IMR-90 (cell line): ENCODE results near the gene CALN1. TPM values are rescaled to one million over a fixed set of nuclear protein-coding genes. Genes with fewer than 3 reads are reported as not detected.

Source experiments
- ATAC-seq: fragments of 200-7000 bp; cut with Tn5 transposase; 2 replicates; pipeline ENCODE4 v1.9.1; 2020; ENCODE audit warnings: low read depth, mild to moderate bottlenecking, moderate library complexity
- BruUV-seq: library from RNA; stranded (reverse); fragments of 400-500 nt; replicated peaks from 2 replicates; lab custom pipeline; 2021; lab: Mats Ljungman, UMichigan
- CTCF ChIA-PET: fragments of 300-600 bp; formaldehyde crosslinking; extraction: SDS; loops from one replicate; lab custom pipeline; 2021; ENCODE audit warnings: antibody characterized with exemption; lab: Yijun Ruan, JAX
- POLR2A ChIA-PET: fragments of 300-600 bp; sonication (Branson Sonifier 250); formaldehyde crosslinking; loops from one replicate; lab custom pipeline; 2022; ENCODE audit warnings: antibody characterized with exemption; ENCODE audit not compliant: unreplicated experiment; lab: Charles Lee
- DNase-seq: peaks from one replicate; pipeline ENCODE4 v3.0.0; 2013
- H2AFZ ChIP-seq: replicated peaks from 2 replicates; pipeline ENCODE3; 2013; ENCODE audit warnings: low read length, mild to moderate bottlenecking; ENCODE audit not compliant: poor library complexity
- H2AK5ac ChIP-seq: 2 replicates; pipeline ENCODE4 v1.6.1; 2013; ENCODE audit warnings: low read depth, low read length, inconsistent platforms
- H2AK9ac ChIP-seq: replicated peaks from 2 replicates; pipeline ENCODE3; 2013; ENCODE audit warnings: mild to moderate bottlenecking, low read depth, low read length, moderate library complexity; ENCODE audit not compliant: poor library complexity
- H2BK120ac ChIP-seq: 2 replicates; pipeline ENCODE4 v1.6.1; 2013; ENCODE audit warnings: low read depth, low read length, inconsistent platforms
- H2BK15ac ChIP-seq: 3 replicates; pipeline ENCODE4 v1.6.1; 2013; ENCODE audit warnings: low read depth, low read length, inconsistent platforms
- H2BK20ac ChIP-seq: 2 replicates; pipeline ENCODE4 v1.6.1; 2013; ENCODE audit warnings: low read depth, mild to moderate bottlenecking, inconsistent platforms, low read length, moderate library complexity
- H2BK5ac ChIP-seq: 2 replicates; pipeline ENCODE4 v1.6.1; 2013; ENCODE audit warnings: mild to moderate bottlenecking, low read depth, low read length, inconsistent platforms; ENCODE audit not compliant: poor library complexity, severe bottlenecking
- H3K14ac ChIP-seq: replicated peaks from 2 replicates; pipeline ENCODE4 v1.6.1; 2013; ENCODE audit warnings: low read depth, low read length, inconsistent platforms
- H3K18ac ChIP-seq: 2 replicates; pipeline ENCODE4 v1.6.1; 2013; ENCODE audit warnings: low read depth, low read length, control low read depth
- H3K23ac ChIP-seq: 2 replicates; pipeline ENCODE4 v1.6.1; 2013; ENCODE audit warnings: low read depth, low read length, inconsistent platforms
- H3K27ac ChIP-seq: 2 replicates; pipeline ENCODE4 v1.5.1; 2013; ENCODE audit warnings: mild to moderate bottlenecking, control low read depth, low read length; ENCODE audit not compliant: insufficient read depth
- H3K27me3 ChIP-seq: 2 replicates; pipeline ENCODE4 v1.6.1; 2013; ENCODE audit warnings: low read length; ENCODE audit not compliant: control insufficient read depth, insufficient read depth
- H3K36me3 ChIP-seq: 2 replicates; pipeline ENCODE4 v1.6.1; 2013; ENCODE audit warnings: low read length, mixed read lengths; ENCODE audit not compliant: control insufficient read depth, insufficient read depth
- H3K4ac ChIP-seq: 2 replicates; pipeline ENCODE4 v1.6.1; 2013; ENCODE audit warnings: low read depth, low read length, inconsistent platforms
- H3K4me1 ChIP-seq: 2 replicates; pipeline ENCODE4 v1.6.1; 2013; ENCODE audit warnings: low read length, mixed read lengths; ENCODE audit not compliant: control insufficient read depth, insufficient read depth
- H3K4me2 ChIP-seq: 2 replicates; pipeline ENCODE4 v1.6.1; 2013; ENCODE audit warnings: low read depth, mild to moderate bottlenecking, control low read depth, low read length, moderate library complexity
- H3K4me3 ChIP-seq: 2 replicates; pipeline ENCODE4 v1.5.1; 2013; ENCODE audit warnings: low read depth, mild to moderate bottlenecking, control low read depth, low read length, moderate library complexity; ENCODE audit not compliant: insufficient read depth
- H3K56ac ChIP-seq: 2 replicates; pipeline ENCODE4 v1.6.1; 2013; ENCODE audit warnings: low read length, inconsistent platforms; ENCODE audit not compliant: insufficient read depth; ENCODE audit errors: extremely low read depth
- H3K79me1 ChIP-seq, 2 experiments: 2 replicates each; pipeline ENCODE4 v1.6.1; 2013; ENCODE audit warnings: low read length in 2 of 2, inconsistent platforms in 1 of 2, low read depth in 1 of 2
- H3K9ac ChIP-seq: 2 replicates; pipeline ENCODE4 v1.6.1; 2013; ENCODE audit warnings: low read depth, low read length, control low read depth
- H3K9me1 ChIP-seq: 2 replicates; pipeline ENCODE4 v1.6.1; 2013; ENCODE audit warnings: low read length, inconsistent platforms; ENCODE audit not compliant: insufficient read depth
- H3K9me3 ChIP-seq: 2 replicates; pipeline ENCODE4 v1.6.1; 2013; ENCODE audit warnings: low read length; ENCODE audit not compliant: control insufficient read depth, insufficient read depth
- H4K20me1 ChIP-seq: 2 replicates; pipeline ENCODE4 v1.6.1; 2013; ENCODE audit warnings: low read length, inconsistent platforms; ENCODE audit not compliant: insufficient read depth
- H4K5ac ChIP-seq: 2 replicates; pipeline ENCODE4 v1.6.1; 2013; ENCODE audit warnings: mild to moderate bottlenecking, low read depth, low read length, control low read depth
- H4K8ac ChIP-seq, 2 experiments: 2 replicates each; pipeline ENCODE4 v1.6.1; 2013; ENCODE audit warnings: low read depth in 2 of 2, low read length in 2 of 2, control low read depth in 1 of 2, inconsistent platforms in 1 of 2
- H4K91ac ChIP-seq: 2 replicates; pipeline ENCODE4 v1.6.1; 2013; ENCODE audit warnings: low read depth, low read length, inconsistent platforms; ENCODE audit not compliant: insufficient read depth
- BHLHE40 ChIP-seq: fragments of 150-350 bp; IDR thresholded peaks from 2 replicates; pipeline ENCODE4 v1.6.1; 2016; ENCODE audit warnings: mild to moderate bottlenecking, low read depth, low read length
- CEBPB ChIP-seq: IDR thresholded peaks from 2 replicates; pipeline ENCODE4 v1.6.1; 2012; ENCODE audit warnings: low read depth, low read length, improper control_type of control experiment
- CHD1 ChIP-seq: IDR thresholded peaks from 2 replicates; pipeline ENCODE4 v1.6.1; 2012; ENCODE audit warnings: low read depth, low read length, improper control_type of control experiment
- ELK1 ChIP-seq: fragments of 150-350 bp; IDR thresholded peaks from 2 replicates; pipeline ENCODE4 v1.6.1; 2016; ENCODE audit warnings: low read depth, mild to moderate bottlenecking, low read length, moderate library complexity, borderline replicate concordance
- FOS ChIP-seq: fragments of 150-350 bp; IDR thresholded peaks from 2 replicates; pipeline ENCODE4 v1.6.1; 2016; ENCODE audit warnings: low read depth, low read length
- MAFK ChIP-seq: IDR thresholded peaks from 2 replicates; pipeline ENCODE4 v1.6.1; 2012; ENCODE audit warnings: low read depth, low read length, improper control_type of control experiment
- MAZ ChIP-seq: IDR thresholded peaks from 2 replicates; pipeline ENCODE4 v1.6.1; 2012; ENCODE audit warnings: low read depth, mild to moderate bottlenecking, low read length, improper control_type of control experiment, moderate library complexity, borderline replicate concordance
- NFE2L2 ChIP-seq: fragments of 150-350 bp; IDR thresholded peaks from 2 replicates; pipeline ENCODE4 v1.6.1; 2016; ENCODE audit warnings: low read depth, mild to moderate bottlenecking, low read length
- POLR2A ChIP-seq: IDR thresholded peaks from 2 replicates; pipeline ENCODE4 v1.6.1; 2012; ENCODE audit warnings: mild to moderate bottlenecking, low read depth, low read length
- RAD21 ChIP-seq: IDR thresholded peaks from 2 replicates; pipeline ENCODE4 v1.6.1; 2012; ENCODE audit warnings: low read length, improper control_type of control experiment
- RCOR1 ChIP-seq: IDR thresholded peaks from 2 replicates; pipeline ENCODE4 v1.6.1; 2012; ENCODE audit warnings: mild to moderate bottlenecking, low read length, improper control_type of control experiment; ENCODE audit not compliant: insufficient replicate concordance
- RFX5 ChIP-seq: IDR thresholded peaks from 2 replicates; pipeline ENCODE4 v1.8.0; 2012; ENCODE audit warnings: low read depth, mild to moderate bottlenecking, low read length, moderate library complexity
- SMC3 ChIP-seq: fragments of 150-350 bp; IDR thresholded peaks from 2 replicates; pipeline ENCODE4 v1.6.1; 2016; ENCODE audit warnings: low read depth, mild to moderate bottlenecking, antibody characterized with exemption, low read length, moderate library complexity
- USF2 ChIP-seq: fragments of 150-350 bp; IDR thresholded peaks from 2 replicates; pipeline ENCODE4 v1.6.1; 2017; ENCODE audit warnings: mild to moderate bottlenecking, antibody characterized with exemption, low read length, low read depth
- WGBS, 2 experiments: methylation state at CpG; one replicate each; pipeline versions ENCODE4 v1.1.5 to v1.1.7; 2013; ENCODE audit warnings: missing lambda C conversion rate in 2 of 2; ENCODE audit not compliant: insufficient read length in 1 of 2; ENCODE audit errors: extremely low coverage in 2 of 2; 5-methylcytosine and 5-hydroxymethylcytosine counted together
- dilution Hi-C: fragments of 300-500 bp; cut with HindIII; formaldehyde crosslinking; loops from one replicate; pipeline ENCODE4 v1.14.3; 2018; ENCODE audit warnings: low sequenced_read_pairs; ENCODE audit not compliant: unreplicated experiment
- in situ Hi-C: fragments of 300-500 bp; cut with MboI; formaldehyde crosslinking; loops from 3 replicates; pipeline ENCODE4 v1.14.3; 2019; ENCODE audit warnings: low sequenced_read_pairs, inconsistent platforms, mixed read lengths
- intact Hi-C: fragments of 100-400 bp; cut with micrococcal nuclease; formaldehyde crosslinking; loops from 2 replicates; pipeline ENCODE4 v1.10.0; 2022
- polyA plus RNA-seq, 3 experiments: library from polyadenylated mRNA; depleted of rRNA; stranded (reverse); fragments of >200 nt; gene quantifications; 2 replicates each; pipeline ENCODE4 v1.2.3, GENCODE V29; 2012; ENCODE audit warnings: low replicate concordance in 1 of 3
- total RNA-seq: library from RNA; depleted of rRNA; stranded (reverse); fragments of >200 nt; gene quantifications from 2 replicates; pipeline ENCODE4 v1.2.3, GENCODE V29; 2012

Gene CALN1
- total and polyA plus RNA-seq, 2 of the 4 experiments (the other 2 are of a cell fraction) = not detected

- ChIA-PET POLR2A (no interaction called here), CTCF (interaction anchor here (0.6 kb wide), 1 partner anchor 1622 kb away, joined by 3 read pairs; no protein-coding TSS in a partner anchor)
- Histone ChIP-seq H3K27me3 (no peaks in the 10 kb centered on the region), H3K14ac (no peak overlapping the region), H3K79me1 (no peaks in the 10 kb centered on the region), H3K36me3 (no peaks in the 10 kb centered on the region), H3K4me3 (no peak overlapping the region), H3K23ac (no peak overlapping the region), H2BK20ac (no peak overlapping the region), H2BK5ac (no peak overlapping the region), H3K9me3 (peaks cover 9% of the 10 kb centered on the region), H4K20me1 (no peaks in the 10 kb centered on the region), H3K56ac (no peak overlapping the region), H3K9me1 (no peaks in the 10 kb centered on the region), H4K91ac (no peak overlapping the region), H3K9ac (no peak overlapping the region), H2BK120ac (no peak overlapping the region), H2AK9ac (no peak overlapping the region), H2AFZ (no peak overlapping the region), H4K8ac (no peak overlapping the region), H3K4ac (no peak overlapping the region), H4K5ac (no peak overlapping the region), H3K4me1 (no peaks in the 10 kb centered on the region), H3K27ac (no peak overlapping the region), H2BK15ac (no peak overlapping the region), H3K4me2 (no peak overlapping the region), H3K18ac (no peak overlapping the region), H2AK5ac (no peak overlapping the region)
- in situ Hi-C loops (no loop called here), dilution Hi-C loops (no loop called here), intact Hi-C loops (no loop called here)
- no TSS peak for BruUV-seq
- ATAC-seq = no peak
- 59% methylated on average over 4 of the region's 6 CpGs; no CpG with 5 or more reads in 1 of the 2 experiments for WGBS, 2 experiments
- TF ChIP-seq NFE2L2 (no peak), RAD21 (no peak), POLR2A (no peak), RCOR1 (no peak), BHLHE40 (no peak), RFX5 (no peak), SMC3 (no peak), CHD1 (no peak), ELK1 (no peak), CEBPB (no peak), USF2 (no peak), FOS (no peak), MAFK (no peak), MAZ (no peak)
- no peak for DNase-seq
Observed at GRCh38 chr7:72445075-72445474, 32.9 kb upstream of the CALN1 start.
